ENCODE data around the gene COL9A1. TPM values are rescaled to one million over a fixed set of nuclear protein-coding genes. Genes with fewer than 3 reads are reported as not detected.

Gene COL9A1
- total RNA-seq, 1 experiment from 2014 or later: not detected

DNA sequence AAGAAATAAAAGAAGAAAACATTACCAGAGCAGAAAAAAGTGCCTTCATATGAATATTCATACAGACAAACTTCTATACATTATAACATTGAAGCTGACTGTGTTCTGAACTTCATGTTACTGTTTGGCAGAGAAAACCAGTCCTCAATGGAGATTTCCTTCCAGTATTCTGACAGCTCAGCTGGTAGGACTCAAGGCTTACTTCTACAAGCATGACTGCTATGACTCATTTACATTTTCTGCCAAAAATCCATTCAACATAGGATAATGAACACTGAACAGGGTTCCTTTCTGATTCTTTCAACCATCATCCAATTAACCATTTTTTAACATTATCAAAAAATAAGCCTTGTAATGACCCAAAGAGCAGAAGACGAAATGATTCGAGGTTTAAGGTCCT is 25.4 kb downstream of the COL9A1 start:
- H3K4me2 ChIP-seq: no peak overlapping the region
- no peaks in the 10 kb centered on the region for H3K79me2 ChIP-seq (ENCODE audit: low read depth)
- no peak overlapping the region for H3K27ac ChIP-seq
- BruUV-seq (replicated peaks): no TSS peak
- H3F3A ChIP-seq (ENCODE audit: insufficient read depth, low read depth): no peaks in the 10 kb centered on the region
- no peaks in the 10 kb centered on the region for H3K4me1 ChIP-seq (replicated peaks; ENCODE audit: insufficient read depth)
- no peak for DNase-seq
- no peaks in the 10 kb centered on the region for H3K36me3 ChIP-seq (ENCODE audit: low read depth)
- peaks cover 24% of the 10 kb centered on the region; the same call in 1 of the 2 replicates for H3K27me3 ChIP-seq (ENCODE audit: insufficient read depth, low read depth)
- H3K9me3 ChIP-seq (ENCODE audit: insufficient read depth, low read depth): no peaks in the 10 kb centered on the region
- no peak overlapping the region for H2AFZ ChIP-seq
- ChIA-PET POLR2A (ENCODE audit: unreplicated experiment) (no interaction called here), CTCF (no interaction called here)
- TF ChIP-seq, protein P1, sequence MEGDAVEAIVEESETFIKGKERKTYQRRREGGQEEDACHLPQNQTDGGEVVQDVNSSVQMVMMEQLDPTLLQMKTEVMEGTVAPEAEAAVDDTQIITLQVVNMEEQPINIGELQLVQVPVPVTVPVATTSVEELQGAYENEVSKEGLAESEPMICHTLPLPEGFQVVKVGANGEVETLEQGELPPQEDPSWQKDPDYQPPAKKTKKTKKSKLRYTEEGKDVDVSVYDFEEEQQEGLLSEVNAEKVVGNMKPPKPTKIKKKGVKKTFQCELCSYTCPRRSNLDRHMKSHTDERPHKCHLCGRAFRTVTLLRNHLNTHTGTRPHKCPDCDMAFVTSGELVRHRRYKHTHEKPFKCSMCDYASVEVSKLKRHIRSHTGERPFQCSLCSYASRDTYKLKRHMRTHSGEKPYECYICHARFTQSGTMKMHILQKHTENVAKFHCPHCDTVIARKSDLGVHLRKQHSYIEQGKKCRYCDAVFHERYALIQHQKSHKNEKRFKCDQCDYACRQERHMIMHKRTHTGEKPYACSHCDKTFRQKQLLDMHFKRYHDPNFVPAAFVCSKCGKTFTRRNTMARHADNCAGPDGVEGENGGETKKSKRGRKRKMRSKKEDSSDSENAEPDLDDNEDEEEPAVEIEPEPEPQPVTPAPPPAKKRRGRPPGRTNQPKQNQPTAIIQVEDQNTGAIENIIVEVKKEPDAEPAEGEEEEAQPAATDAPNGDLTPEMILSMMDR (conservative IDR thresholded peaks at IDR 0.05): no peak
- no peaks in the 10 kb centered on the region for H4K20me1 ChIP-seq (ENCODE audit: insufficient read depth)
- intact Hi-C loops (cut with micrococcal nuclease; ENCODE audit: unreplicated experiment): no loop called here
- no peaks in the 10 kb centered on the region for H3K9me2 ChIP-seq (ENCODE audit: insufficient read depth)
- H3K4me3 ChIP-seq: no peak overlapping the region

DNA sequence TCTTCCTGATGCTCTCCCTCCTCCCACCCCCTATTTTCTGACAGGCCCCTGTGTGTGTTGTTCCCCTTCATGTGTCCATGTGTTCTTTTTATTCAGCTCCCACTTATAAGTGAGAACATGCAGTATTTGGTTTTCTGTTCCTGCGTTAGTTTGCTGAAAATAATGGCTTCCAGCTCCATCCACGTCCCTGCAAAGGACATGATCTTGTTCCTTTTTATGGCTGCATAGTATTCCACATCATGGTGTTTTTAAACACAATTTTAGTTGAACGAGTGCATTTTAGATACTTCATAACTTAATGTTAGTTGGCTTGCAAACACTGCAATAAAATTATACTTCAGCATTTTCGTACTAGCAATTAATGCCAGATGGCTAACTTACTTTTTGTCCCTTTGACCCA is 28.5 kb downstream of the COL9A1 start:
- no peak for DNase-seq
- ChIA-PET CTCF (no interaction called here), POLR2A (ENCODE audit: unreplicated experiment) (no interaction called here)
- no TSS peak for BruUV-seq (replicated peaks)
- H3K9me2 ChIP-seq (ENCODE audit: insufficient read depth): no peaks in the 10 kb centered on the region
- no peaks in the 10 kb centered on the region for H3K9me3 ChIP-seq (ENCODE audit: insufficient read depth, low read depth)
- intact Hi-C loops (cut with micrococcal nuclease; ENCODE audit: unreplicated experiment): no loop called here
- peaks cover 17% of the 10 kb centered on the region for H3K27me3 ChIP-seq (ENCODE audit: insufficient read depth, low read depth)
- no peaks in the 10 kb centered on the region for H4K20me1 ChIP-seq (ENCODE audit: insufficient read depth)
- no peak for TF ChIP-seq EZH2 (IDR thresholded peaks at IDR 0.05; ENCODE audit: low read depth)
- TF ChIP-seq, protein P1 (conservative IDR thresholded peaks at IDR 0.05): no peak
- no peak overlapping the region for H3K4me3 ChIP-seq
- H3K27ac ChIP-seq: no peak overlapping the region
- H3K36me3 ChIP-seq (ENCODE audit: low read depth): no peaks in the 10 kb centered on the region
- H3K79me2 ChIP-seq (ENCODE audit: low read depth): no peaks in the 10 kb centered on the region
- H3K4me1 ChIP-seq (replicated peaks; ENCODE audit: insufficient read depth): no peaks in the 10 kb centered on the region
- H3K4me2 ChIP-seq: no peak overlapping the region
- no peak overlapping the region for H2AFZ ChIP-seq
- H3F3A ChIP-seq (ENCODE audit: insufficient read depth, low read depth): no peaks in the 10 kb centered on the region

DNA sequence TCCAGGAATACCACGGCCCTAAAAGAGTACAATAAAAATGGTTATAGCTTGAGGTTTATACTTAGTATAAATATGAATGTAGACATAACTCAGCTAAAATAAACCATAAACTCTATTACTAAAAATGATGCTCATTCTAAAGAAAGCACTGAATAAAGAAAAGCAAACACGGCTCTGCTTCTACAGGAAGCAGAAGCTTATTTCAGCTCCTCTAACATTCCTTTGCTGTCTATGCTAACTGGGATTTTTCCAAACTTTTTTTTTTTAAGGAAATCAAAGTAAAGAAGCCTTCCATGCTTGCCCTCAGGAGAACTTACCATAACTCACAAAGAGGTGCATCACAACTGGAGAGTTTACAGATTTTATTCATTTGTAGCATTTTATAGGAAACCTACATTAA is 30.8 kb downstream of the COL9A1 start:
- ChIA-PET CTCF (no interaction called here), POLR2A (ENCODE audit: unreplicated experiment) (no interaction called here)
- no peak overlapping the region for H2AFZ ChIP-seq
- intact Hi-C loops (cut with micrococcal nuclease; ENCODE audit: unreplicated experiment): no loop called here
- H3K4me3 ChIP-seq: no peak overlapping the region
- no peaks in the 10 kb centered on the region for H3K9me3 ChIP-seq (ENCODE audit: insufficient read depth, low read depth)
- H3K36me3 ChIP-seq (ENCODE audit: low read depth): no peaks in the 10 kb centered on the region
- H3K79me2 ChIP-seq (ENCODE audit: low read depth): no peaks in the 10 kb centered on the region
- peaks cover 27% of the 10 kb centered on the region for H3K27me3 ChIP-seq (ENCODE audit: insufficient read depth, low read depth)
- DNase-seq: no peak
- BruUV-seq (replicated peaks): no TSS peak
- H4K20me1 ChIP-seq (ENCODE audit: insufficient read depth): no peaks in the 10 kb centered on the region
- H3K9me2 ChIP-seq (ENCODE audit: insufficient read depth): no peaks in the 10 kb centered on the region
- H3K4me1 ChIP-seq (replicated peaks; ENCODE audit: insufficient read depth): no peaks in the 10 kb centered on the region
- TF ChIP-seq EZH2 (IDR thresholded peaks at IDR 0.05; ENCODE audit: low read depth): no peak
- TF ChIP-seq, protein P1 (conservative IDR thresholded peaks at IDR 0.05): no peak
- no peak overlapping the region for H3K4me2 ChIP-seq
- H3F3A ChIP-seq (ENCODE audit: insufficient read depth, low read depth): no peaks in the 10 kb centered on the region
- no peak overlapping the region for H3K27ac ChIP-seq
